IMR-90 (cell line): ENCODE data around the gene USH2A.

ENCODE experiments used
- BHLHE40 ChIP-seq: fragments of 150-350 bp; IDR thresholded peaks from 2 replicates; pipeline ENCODE4 v1.6.1; 2016; ENCODE audit warnings: mild to moderate bottlenecking, low read depth, low read length
- CEBPB ChIP-seq: IDR thresholded peaks from 2 replicates; pipeline ENCODE4 v1.6.1; 2012; ENCODE audit warnings: low read depth, low read length, improper control_type of control experiment
- CHD1 ChIP-seq: IDR thresholded peaks from 2 replicates; pipeline ENCODE4 v1.6.1; 2012; ENCODE audit warnings: low read depth, low read length, improper control_type of control experiment
- ELK1 ChIP-seq: fragments of 150-350 bp; IDR thresholded peaks from 2 replicates; pipeline ENCODE4 v1.6.1; 2016; ENCODE audit warnings: low read depth, mild to moderate bottlenecking, low read length, moderate library complexity, borderline replicate concordance
- MAFK ChIP-seq: IDR thresholded peaks from 2 replicates; pipeline ENCODE4 v1.6.1; 2012; ENCODE audit warnings: low read depth, low read length, improper control_type of control experiment
- MXI1 ChIP-seq: IDR thresholded peaks from 2 replicates; pipeline ENCODE4 v1.6.1; 2012; ENCODE audit warnings: low read depth, mild to moderate bottlenecking, low read length, moderate library complexity, borderline replicate concordance
- POLR2A ChIP-seq: IDR thresholded peaks from 2 replicates; pipeline ENCODE4 v1.6.1; 2012; ENCODE audit warnings: mild to moderate bottlenecking, low read depth, low read length
- RAD21 ChIP-seq: IDR thresholded peaks from 2 replicates; pipeline ENCODE4 v1.6.1; 2012; ENCODE audit warnings: low read length, improper control_type of control experiment
- RCOR1 ChIP-seq: IDR thresholded peaks from 2 replicates; pipeline ENCODE4 v1.6.1; 2012; ENCODE audit warnings: mild to moderate bottlenecking, low read length, improper control_type of control experiment; ENCODE audit not compliant: insufficient replicate concordance
- RFX5 ChIP-seq: IDR thresholded peaks from 2 replicates; pipeline ENCODE4 v1.8.0; 2012; ENCODE audit warnings: low read depth, mild to moderate bottlenecking, low read length, moderate library complexity
- SMC3 ChIP-seq: fragments of 150-350 bp; IDR thresholded peaks from 2 replicates; pipeline ENCODE4 v1.6.1; 2016; ENCODE audit warnings: low read depth, mild to moderate bottlenecking, antibody characterized with exemption, low read length, moderate library complexity
- TF ChIP-seq, protein P1 (sequence below): conservative IDR thresholded peaks from 2 replicates; pipeline ENCODE4 v1.5.1; 2012; ENCODE audit warnings: mild to moderate bottlenecking, low read depth, low read length, improper control_type of control experiment
- TF ChIP-seq, protein P2 (sequence below): fragments of 150-350 bp; IDR thresholded peaks from 2 replicates; pipeline ENCODE4 v1.6.1; 2017; ENCODE audit warnings: mild to moderate bottlenecking, antibody characterized with exemption, low read length, low read depth

DNA sequence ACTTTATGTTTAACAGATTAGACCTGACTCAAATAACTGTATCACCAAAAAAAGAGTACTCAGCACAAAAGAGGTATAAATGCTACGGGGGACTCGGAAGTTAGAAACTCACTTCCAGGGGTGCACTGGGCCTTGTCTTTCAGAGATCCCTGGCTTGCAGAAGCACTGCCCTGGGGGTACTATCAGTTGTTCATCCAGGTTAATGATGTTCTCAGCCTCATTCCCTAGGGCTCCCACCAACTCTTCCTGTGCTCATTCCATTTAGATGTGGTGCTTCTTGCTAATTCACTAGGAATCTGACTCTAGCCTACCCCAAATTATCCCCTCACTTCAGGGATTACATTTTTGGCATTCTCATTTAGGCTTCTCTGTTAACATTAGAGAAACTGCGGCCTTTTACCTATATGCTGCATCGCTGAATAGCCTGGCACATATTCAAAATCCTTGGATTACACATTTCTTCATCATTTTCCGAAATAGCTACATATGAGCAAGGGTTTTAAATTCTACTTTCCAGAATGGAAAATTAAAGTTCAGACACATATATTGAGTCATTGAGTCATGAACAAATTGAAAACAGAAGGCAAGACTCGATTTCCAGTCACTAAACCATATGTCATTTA is 517.6 kb downstream of the USH2A start:
- TF ChIP-seq CEBPB = no peak
- TF ChIP-seq POLR2A = no peak
- no peak for TF ChIP-seq ELK1
- TF ChIP-seq, protein P1, sequence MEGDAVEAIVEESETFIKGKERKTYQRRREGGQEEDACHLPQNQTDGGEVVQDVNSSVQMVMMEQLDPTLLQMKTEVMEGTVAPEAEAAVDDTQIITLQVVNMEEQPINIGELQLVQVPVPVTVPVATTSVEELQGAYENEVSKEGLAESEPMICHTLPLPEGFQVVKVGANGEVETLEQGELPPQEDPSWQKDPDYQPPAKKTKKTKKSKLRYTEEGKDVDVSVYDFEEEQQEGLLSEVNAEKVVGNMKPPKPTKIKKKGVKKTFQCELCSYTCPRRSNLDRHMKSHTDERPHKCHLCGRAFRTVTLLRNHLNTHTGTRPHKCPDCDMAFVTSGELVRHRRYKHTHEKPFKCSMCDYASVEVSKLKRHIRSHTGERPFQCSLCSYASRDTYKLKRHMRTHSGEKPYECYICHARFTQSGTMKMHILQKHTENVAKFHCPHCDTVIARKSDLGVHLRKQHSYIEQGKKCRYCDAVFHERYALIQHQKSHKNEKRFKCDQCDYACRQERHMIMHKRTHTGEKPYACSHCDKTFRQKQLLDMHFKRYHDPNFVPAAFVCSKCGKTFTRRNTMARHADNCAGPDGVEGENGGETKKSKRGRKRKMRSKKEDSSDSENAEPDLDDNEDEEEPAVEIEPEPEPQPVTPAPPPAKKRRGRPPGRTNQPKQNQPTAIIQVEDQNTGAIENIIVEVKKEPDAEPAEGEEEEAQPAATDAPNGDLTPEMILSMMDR = no peak
- TF ChIP-seq MAFK = no peak
- no peak for TF ChIP-seq RFX5
- no peak for TF ChIP-seq BHLHE40
- TF ChIP-seq, protein P2, sequence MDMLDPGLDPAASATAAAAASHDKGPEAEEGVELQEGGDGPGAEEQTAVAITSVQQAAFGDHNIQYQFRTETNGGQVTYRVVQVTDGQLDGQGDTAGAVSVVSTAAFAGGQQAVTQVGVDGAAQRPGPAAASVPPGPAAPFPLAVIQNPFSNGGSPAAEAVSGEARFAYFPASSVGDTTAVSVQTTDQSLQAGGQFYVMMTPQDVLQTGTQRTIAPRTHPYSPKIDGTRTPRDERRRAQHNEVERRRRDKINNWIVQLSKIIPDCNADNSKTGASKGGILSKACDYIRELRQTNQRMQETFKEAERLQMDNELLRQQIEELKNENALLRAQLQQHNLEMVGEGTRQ = no peak
- no peak for TF ChIP-seq SMC3
- no peak for TF ChIP-seq MXI1
- no peak for TF ChIP-seq CHD1
- no peak for TF ChIP-seq RCOR1
- TF ChIP-seq RAD21 = no peak
